RWPE1 (cell line): Measurements from ENCODE around the gene CATSPER4.

Experiments used
- CTCF ChIA-PET: fragments of 350-600 bp; sonication (Branson Sonifier 250); formaldehyde crosslinking; extraction: SDS; loops from one replicate; lab custom pipeline; 2021; lab: Yijun Ruan, JAX
- POLR2A ChIA-PET: fragments of 400-600 bp; formaldehyde crosslinking; extraction: SDS; loops from one replicate; lab custom pipeline; 2020; ENCODE audit warnings: antibody characterized with exemption; ENCODE audit not compliant: low non-redundant PET; lab: Yijun Ruan, JAX
- DNase-seq: peaks from one replicate; pipeline ENCODE4 v3.0.0; 2012; ENCODE audit warnings: low spot score
- H3K27ac ChIP-seq: fragments of 450-650 bp; 2 replicates; pipeline ENCODE4 v1.5.1; 2017
- TF ChIP-seq, protein P1 (sequence below): fragments of 450-650 bp; conservative IDR thresholded peaks from 2 replicates; pipeline ENCODE4 v1.5.1; 2017; ENCODE audit warnings: low read depth, mild to moderate bottlenecking

Gene CATSPER4

DNA sequence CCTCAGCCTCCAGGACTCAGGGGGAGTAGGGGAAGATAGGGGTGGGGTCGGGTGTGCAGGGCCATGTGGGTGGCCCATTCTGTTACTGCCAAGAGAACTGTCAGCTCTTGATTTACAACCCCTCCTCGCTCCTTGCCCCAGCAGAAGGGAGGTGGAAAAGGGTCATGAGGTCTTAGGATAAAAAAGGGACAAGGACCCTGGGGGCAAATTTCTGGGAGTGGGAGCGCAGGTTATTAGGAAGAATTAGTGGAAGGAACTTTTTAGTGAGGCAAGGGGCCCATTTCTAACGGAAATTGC, 30.7 kb upstream of the CATSPER4 start:
- TF ChIP-seq, protein P1, sequence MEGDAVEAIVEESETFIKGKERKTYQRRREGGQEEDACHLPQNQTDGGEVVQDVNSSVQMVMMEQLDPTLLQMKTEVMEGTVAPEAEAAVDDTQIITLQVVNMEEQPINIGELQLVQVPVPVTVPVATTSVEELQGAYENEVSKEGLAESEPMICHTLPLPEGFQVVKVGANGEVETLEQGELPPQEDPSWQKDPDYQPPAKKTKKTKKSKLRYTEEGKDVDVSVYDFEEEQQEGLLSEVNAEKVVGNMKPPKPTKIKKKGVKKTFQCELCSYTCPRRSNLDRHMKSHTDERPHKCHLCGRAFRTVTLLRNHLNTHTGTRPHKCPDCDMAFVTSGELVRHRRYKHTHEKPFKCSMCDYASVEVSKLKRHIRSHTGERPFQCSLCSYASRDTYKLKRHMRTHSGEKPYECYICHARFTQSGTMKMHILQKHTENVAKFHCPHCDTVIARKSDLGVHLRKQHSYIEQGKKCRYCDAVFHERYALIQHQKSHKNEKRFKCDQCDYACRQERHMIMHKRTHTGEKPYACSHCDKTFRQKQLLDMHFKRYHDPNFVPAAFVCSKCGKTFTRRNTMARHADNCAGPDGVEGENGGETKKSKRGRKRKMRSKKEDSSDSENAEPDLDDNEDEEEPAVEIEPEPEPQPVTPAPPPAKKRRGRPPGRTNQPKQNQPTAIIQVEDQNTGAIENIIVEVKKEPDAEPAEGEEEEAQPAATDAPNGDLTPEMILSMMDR: no peak
- DNase-seq: no peak
- ChIA-PET CTCF (no interaction called here), POLR2A (no interaction called here)
- H3K27ac ChIP-seq: no peak overlapping the region

DNA sequence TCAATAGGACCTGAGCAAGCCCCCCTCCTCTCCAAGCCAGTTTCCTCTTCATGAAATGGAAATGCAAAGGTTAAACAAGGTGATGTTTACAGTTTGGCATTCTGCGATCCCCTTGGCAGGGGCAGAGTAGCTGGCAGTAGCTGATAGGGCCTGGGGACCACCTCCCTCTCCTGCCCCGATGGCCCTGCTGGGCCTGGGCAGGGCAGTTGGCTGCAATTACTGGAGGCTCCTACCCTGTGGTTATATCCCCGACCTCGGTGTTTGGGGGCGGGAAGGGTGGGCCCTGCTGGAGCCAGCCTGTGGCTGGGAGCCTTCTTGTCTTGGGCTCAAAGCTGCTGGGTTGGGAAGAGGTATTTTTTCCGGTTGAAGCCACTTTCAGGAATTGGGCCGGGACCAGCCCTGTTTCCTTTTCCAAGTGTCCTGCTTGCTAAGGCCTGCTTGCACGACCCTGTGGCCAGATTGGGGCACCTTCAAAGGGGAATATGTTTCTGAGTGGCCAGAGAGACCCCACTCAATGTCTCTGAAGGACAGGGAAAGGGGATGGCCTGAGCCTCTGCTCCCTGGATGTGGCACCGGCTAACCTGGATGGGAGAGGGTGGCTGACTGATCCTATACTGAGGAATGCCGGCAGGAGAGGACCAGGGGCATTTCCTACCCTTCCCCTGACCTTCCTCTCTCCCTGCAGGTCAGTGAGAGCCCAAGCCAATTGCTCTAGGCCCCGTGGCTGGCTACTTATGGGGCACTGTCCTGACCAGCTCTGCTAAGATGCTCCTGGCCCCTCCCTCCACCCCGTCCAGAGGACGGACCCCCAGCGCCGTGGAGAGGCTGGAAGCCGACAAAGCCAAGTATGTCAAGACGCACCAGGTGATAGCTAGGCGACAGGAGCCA, 29.6 kb upstream of the CATSPER4 start:
- DNase-seq: no peak
- POLR2A ChIA-PET: no interaction called here
- H3K27ac ChIP-seq: no peak overlapping the region
- CTCF ChIA-PET: interaction anchor here (0.6 to 2.2 kb wide), 2 partner anchors 9 to 213 kb away, joined by 4 to 6 read pairs; partner anchors contain the start of gene ZNF593
- TF ChIP-seq, protein P1: no peak

DNA sequence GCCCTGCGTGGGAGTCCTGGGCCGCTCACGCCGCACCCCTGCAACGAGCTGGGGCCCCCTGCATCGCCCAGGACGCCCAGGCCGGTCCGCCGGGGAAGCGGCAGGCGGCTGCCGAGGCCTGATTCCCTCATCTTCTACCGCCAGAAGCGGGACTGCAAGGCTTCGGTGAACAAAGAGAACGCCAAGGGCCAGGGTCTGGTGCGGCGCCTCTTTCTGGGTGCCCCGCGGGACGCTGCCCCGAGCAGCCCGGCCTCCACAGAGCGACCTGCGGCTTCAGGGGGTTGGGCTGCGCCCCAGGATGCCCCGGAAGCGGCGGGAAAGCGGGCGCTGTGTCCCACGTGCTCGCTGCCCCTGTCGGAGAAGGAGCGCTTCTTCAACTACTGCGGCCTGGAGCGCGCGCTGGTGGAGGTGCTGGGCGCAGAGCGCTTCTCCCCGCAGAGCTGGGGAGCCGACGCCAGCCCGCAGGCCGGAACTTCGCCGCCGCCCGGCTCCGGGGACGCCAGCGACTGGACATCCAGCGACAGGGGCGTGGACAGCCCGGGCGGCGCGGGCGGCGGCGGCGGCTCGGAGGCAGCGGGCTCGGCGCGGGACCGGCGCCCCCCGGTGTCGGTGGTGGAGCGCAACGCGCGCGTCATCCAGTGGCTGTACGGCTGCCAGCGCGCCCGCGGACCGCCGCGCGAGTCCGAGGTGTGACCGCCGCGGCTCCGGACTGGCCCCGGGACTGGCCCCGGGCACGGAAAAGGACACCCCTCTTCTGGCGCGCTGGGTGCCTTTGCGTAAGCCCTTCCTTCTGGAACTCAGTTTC, 28.8 kb upstream of the CATSPER4 start:
- H3K27ac ChIP-seq: peak overlapping the region; percentile 24; the same call in 1 of the 2 replicates
- ChIA-PET POLR2A (no interaction called here), CTCF (interaction anchor here (0.6 to 2.2 kb wide), 2 partner anchors 8 to 212 kb away, joined by 4 to 6 read pairs; partner anchors contain the start of gene ZNF593)
- TF ChIP-seq, protein P1: peak; percentile 42
- DNase-seq: peak; percentile 27

DNA sequence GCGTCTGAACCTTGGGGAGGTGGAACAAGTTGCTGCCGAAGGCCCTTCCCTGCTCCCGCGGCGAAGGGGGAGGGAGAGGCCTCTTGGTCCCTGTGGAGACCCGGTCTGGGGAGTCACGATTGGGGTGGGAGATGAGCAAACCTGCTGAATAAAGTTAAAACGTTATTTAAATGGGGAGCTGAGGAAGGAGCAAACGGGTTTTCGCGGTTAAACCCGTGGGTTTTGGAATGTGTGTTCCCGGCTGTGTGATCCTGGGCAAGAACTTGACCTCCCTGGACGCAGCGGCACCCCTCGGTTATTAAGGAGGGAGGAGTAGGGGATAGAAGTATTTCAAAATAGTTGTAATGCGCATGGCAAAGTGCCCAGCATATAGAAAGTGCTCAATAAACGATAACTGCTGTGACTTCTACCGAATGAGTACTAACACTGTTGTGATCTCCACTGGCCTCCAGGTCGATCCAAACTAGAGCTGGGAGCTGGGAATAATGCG, 28.1 kb upstream of the CATSPER4 start:
- DNase-seq: no peak
- H3K27ac ChIP-seq: peak overlapping the region; percentile 24; the same call in 1 of the 2 replicates
- TF ChIP-seq, protein P1: no peak
- CTCF ChIA-PET: interaction anchor here (0.7 to 2.2 kb wide), 2 partner anchors 7 to 883 kb away, joined by 3 to 6 read pairs; partner anchors contain the start of gene ZNF593
- POLR2A ChIA-PET: no interaction called here

DNA sequence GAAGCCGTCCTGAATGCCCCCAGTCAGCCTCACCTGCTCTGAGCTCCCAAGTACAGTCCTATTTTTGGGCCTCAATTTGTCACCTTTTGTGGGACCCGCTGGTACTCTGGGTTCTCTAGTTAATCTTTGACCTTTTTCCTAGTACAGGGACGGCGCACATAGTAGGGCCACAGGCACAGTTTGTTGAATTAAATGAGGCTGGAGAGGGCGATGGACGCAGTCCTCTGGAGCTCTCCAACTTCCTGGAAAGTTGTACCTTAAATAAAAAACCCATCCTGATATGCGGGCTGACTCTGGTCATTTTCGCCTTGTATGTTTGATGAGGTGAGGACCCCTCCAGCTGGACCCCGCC, 26.7 kb upstream of the CATSPER4 start:
- DNase-seq: no peak
- H3K27ac ChIP-seq: no peak overlapping the region
- TF ChIP-seq, protein P1: no peak
- POLR2A ChIA-PET: no interaction called here
- CTCF ChIA-PET: interaction anchor here (0.6 to 0.9 kb wide), 8 partner anchors 19 to 903 kb away, joined by 3 to 6 read pairs (median 4); no protein-coding TSS in a partner anchor
